PFSK-1 (cell line): ENCODE results near the gene ACOX3.

Source experiments
- FOXP2 ChIP-seq: optimal IDR thresholded peaks from 2 replicates; pipeline ENCODE3; 2011; ENCODE audit warnings: borderline replicate concordance, control low read depth, inconsistent platforms; ENCODE audit not compliant: insufficient read depth; ENCODE audit errors: extremely low read length, extremely low read depth
- POLR2AphosphoS5 ChIP-seq: IDR thresholded peaks from 2 replicates; pipeline ENCODE4 v1.6.1; 2012; ENCODE audit warnings: low read depth, mild to moderate bottlenecking, control low read depth, low read length, moderate library complexity
- REST ChIP-seq, 2 experiments: IDR thresholded peaks; 2 replicates each; pipeline versions ENCODE4 v1.6.1 to v1.8.0; 2011 to 2012; ENCODE audit warnings: low read depth in 2 of 2, low read length in 2 of 2, control low read depth in 1 of 2, inconsistent platforms in 1 of 2, mild to moderate bottlenecking in 1 of 2, moderate library complexity in 1 of 2; ENCODE audit not compliant: insufficient read depth in 1 of 2
- SIN3A ChIP-seq: IDR thresholded peaks from 2 replicates; pipeline ENCODE4 v1.6.1; 2012; ENCODE audit warnings: mild to moderate bottlenecking, low read length, moderate library complexity, borderline replicate concordance; ENCODE audit not compliant: insufficient read depth
- TAF1 ChIP-seq: IDR thresholded peaks from 2 replicates; pipeline ENCODE4 v1.6.1; 2012; ENCODE audit warnings: low read length, control low read depth, borderline replicate concordance; ENCODE audit not compliant: insufficient read depth

DNA sequence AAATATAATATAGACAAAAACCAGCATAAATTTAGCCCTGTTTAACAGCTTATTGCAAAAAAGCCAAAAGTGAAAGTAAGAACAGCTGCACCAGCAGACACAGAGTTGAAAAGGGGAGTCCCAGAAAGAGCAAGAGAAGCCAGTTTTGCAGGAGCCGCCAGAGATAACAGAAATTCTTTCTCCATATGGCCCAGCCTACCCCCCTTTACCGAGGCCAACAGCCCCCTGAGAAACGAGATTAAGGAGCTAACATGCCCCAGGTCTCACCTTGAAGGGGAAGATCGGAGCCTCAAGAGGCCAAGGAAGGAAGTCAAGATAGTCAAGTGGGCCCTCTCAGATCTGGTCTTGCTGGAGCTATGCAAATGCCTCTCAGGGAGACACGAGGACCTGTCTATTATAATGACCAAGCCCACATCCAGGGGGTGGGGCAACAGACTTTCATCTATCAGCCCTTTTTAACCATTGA is 4.8 kb downstream of the ACOX3 start:
- no peak for TF ChIP-seq POLR2AphosphoS5
- no peak for TF ChIP-seq FOXP2
- no peak for TF ChIP-seq REST (IDR thresholded peaks at IDR 0.05; ENCODE audit: insufficient read depth in 1 of 2, low read depth in 2 of 2, low read length in 2 of 2)
- no peak for TF ChIP-seq SIN3A
- no peak for TF ChIP-seq TAF1
